Activated CD8-positive, alpha-beta T cell treated with anti-CD3 and anti-CD28 coated beads for 36 hours (primary cell): Measurements from ENCODE around the gene GLYR1. TPM values are rescaled to one million over a fixed set of nuclear protein-coding genes. Genes with fewer than 3 reads are reported as not detected.

Experiments
- ATAC-seq: fragments of 200-7000 bp; cut with Tn5 transposase; one replicate; pipeline ENCODE4 v1.10.0; 2021; ENCODE audit warnings: mild to moderate bottlenecking, moderate library complexity
- CTCF ChIA-PET: fragments of 350-600 bp; sonication (Branson Sonifier 250); formaldehyde crosslinking; loops from one replicate; lab custom pipeline; 2021; ENCODE audit warnings: antibody characterized with exemption; lab: Charles Lee
- POLR2A ChIA-PET: fragments of 350-600 bp; sonication (Branson Sonifier 250); formaldehyde crosslinking; loops from one replicate; lab custom pipeline; 2021; ENCODE audit warnings: antibody characterized with exemption; lab: Charles Lee
- DNase-seq: peaks from one replicate; pipeline ENCODE4 v3.0.0-alpha.2; 2020
- H3K27ac Mint-ChIP-seq: one replicate; pipeline ENCODE4 v1.8.0; 2021; ENCODE audit warnings: mild to moderate bottlenecking, mixed read lengths
- H3K27me3 Mint-ChIP-seq: one replicate; pipeline ENCODE4 v1.8.0; 2021; ENCODE audit warnings: mixed read lengths
- H3K36me3 Mint-ChIP-seq: one replicate; pipeline ENCODE4 v1.8.0; 2021; ENCODE audit warnings: low read depth, mixed read lengths
- H3K4me1 Mint-ChIP-seq: one replicate; pipeline ENCODE4 v1.8.0; 2021; ENCODE audit warnings: low read depth, mixed read lengths
- H3K4me3 Mint-ChIP-seq: one replicate; pipeline ENCODE4 v1.8.0; 2021; ENCODE audit warnings: mild to moderate bottlenecking, moderate library complexity, mixed read lengths
- H3K9me3 Mint-ChIP-seq: one replicate; pipeline ENCODE4 v1.8.0; 2021; ENCODE audit warnings: mixed read lengths
- intact Hi-C: fragments of 100-400 bp; cut with micrococcal nuclease; formaldehyde crosslinking; loops from one replicate; pipeline ENCODE4 v1.10.0; 2022
- total RNA-seq, 2 experiments: library from RNA; stranded (reverse); gene quantifications; one replicate each; pipeline ENCODE4 v1.2.3, GENCODE V29; 2021
- TF ChIP-seq, protein P1 (sequence below): fragments of 200-600 bp; IDR thresholded peaks from one replicate; pipeline ENCODE4 v1.8.0; 2022; ENCODE audit warnings: antibody characterized with exemption, mild to moderate bottlenecking

GLYR1 gene
- total RNA-seq, 2 experiments from 2014 or later = 63.7 to 64.8 TPM

DNA sequence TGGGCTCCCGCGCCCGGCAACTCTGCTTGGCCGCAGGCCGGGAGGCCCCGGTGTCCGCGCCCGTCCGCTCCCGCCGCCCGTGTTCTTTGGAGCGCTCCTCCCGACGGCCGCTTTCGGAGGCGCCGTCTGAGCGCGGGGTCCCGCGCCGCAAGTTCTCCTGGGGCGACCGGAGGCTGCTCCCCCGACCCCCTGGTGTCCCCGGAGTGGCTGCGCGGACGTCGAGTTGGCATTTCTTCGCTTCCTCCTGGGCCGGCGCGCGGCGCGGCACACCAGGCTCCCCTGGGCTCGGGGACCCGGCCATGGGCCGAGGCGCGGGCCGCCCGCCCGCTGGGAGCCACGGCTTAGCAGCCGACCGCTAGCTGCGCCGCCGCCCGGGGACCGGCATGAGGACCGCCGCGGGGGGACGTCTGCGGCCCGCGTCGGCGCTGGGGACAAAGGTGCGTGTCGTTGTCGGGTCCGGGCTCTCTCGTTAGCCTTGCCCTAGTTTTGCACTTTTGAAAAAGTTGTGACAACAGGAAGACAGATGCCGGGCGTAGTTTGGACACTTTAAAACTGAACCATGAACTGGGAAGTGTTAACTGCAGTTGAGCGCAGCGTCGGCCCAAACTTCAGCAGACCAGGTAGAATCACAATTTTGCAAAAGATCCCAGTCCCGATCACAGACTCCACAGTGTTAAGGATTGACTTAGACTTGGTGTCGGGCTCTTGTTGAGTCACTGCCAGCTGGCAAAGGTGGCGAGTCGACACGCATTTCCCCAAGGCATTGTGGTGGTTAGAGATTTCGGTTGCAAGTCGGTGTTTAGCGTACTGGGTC, 893 bp upstream of the GLYR1 start:
- TF ChIP-seq, protein P1, sequence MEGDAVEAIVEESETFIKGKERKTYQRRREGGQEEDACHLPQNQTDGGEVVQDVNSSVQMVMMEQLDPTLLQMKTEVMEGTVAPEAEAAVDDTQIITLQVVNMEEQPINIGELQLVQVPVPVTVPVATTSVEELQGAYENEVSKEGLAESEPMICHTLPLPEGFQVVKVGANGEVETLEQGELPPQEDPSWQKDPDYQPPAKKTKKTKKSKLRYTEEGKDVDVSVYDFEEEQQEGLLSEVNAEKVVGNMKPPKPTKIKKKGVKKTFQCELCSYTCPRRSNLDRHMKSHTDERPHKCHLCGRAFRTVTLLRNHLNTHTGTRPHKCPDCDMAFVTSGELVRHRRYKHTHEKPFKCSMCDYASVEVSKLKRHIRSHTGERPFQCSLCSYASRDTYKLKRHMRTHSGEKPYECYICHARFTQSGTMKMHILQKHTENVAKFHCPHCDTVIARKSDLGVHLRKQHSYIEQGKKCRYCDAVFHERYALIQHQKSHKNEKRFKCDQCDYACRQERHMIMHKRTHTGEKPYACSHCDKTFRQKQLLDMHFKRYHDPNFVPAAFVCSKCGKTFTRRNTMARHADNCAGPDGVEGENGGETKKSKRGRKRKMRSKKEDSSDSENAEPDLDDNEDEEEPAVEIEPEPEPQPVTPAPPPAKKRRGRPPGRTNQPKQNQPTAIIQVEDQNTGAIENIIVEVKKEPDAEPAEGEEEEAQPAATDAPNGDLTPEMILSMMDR = no peak
- DNase-seq (peak; percentile 60), ATAC-seq (peak; percentile 8)
- intact Hi-C loops = loop anchor here (10.0 kb wide), 1 partner anchor 83 kb away; the partner anchor contains the start of gene ZNF500
- peaks cover 55% of the 10 kb centered on the region for H3K4me1 Mint-ChIP-seq
- H3K9me3 Mint-ChIP-seq = no peaks in the 10 kb centered on the region
- H3K27me3 Mint-ChIP-seq = no peaks in the 10 kb centered on the region
- peaks cover 27% of the 10 kb centered on the region for H3K36me3 Mint-ChIP-seq
- CTCF ChIA-PET = interaction anchor here (1.2 kb wide), 1 partner anchor 108 kb away, joined by 3 read pairs; no protein-coding TSS in a partner anchor
- POLR2A ChIA-PET = interaction anchor here (0.8 to 2.5 kb wide), 2 partner anchors 18 to 81 kb away, joined by 3 to 10 read pairs; partner anchors contain the start of gene ZNF500
- peak overlapping the region; percentile 79 for H3K4me3 Mint-ChIP-seq
- H3K27ac Mint-ChIP-seq = peak overlapping the region; percentile 69

GRCh38 chr16:4846503-4846900, 586 bp downstream of the GLYR1 start:
- DNase-seq (peak; percentile 41), ATAC-seq (no peak)
- Mint-ChIP-seq H3K4me3 (peak overlapping the region; percentile 83), H3K36me3 (peaks cover 31% of the 10 kb centered on the region), H3K27ac (peak overlapping the region; percentile 64), H3K27me3 (no peaks in the 10 kb centered on the region), H3K4me1 (peaks cover 48% of the 10 kb centered on the region), H3K9me3 (no peaks in the 10 kb centered on the region)
- CTCF ChIA-PET = interaction anchor here (1.0 kb wide), 1 partner anchor 13 kb away, joined by 3 read pairs; no protein-coding TSS in a partner anchor
- intact Hi-C loops = loop anchor here (10.0 kb wide), 1 partner anchor 82 kb away; the partner anchor contains the start of gene ZNF500
- TF ChIP-seq, protein P1 = no peak
- POLR2A ChIA-PET = interaction anchor here (0.9 to 2.5 kb wide), 2 partner anchors 35 to 80 kb away, joined by 3 to 10 read pairs; partner anchors contain the start of gene ZNF500

- ATAC-seq (no peak), DNase-seq (no peak)
- peaks cover 17% of the 10 kb centered on the region for H3K4me1 Mint-ChIP-seq
- no peak overlapping the region for H3K4me3 Mint-ChIP-seq
- H3K27me3 Mint-ChIP-seq = no peaks in the 10 kb centered on the region
- ChIA-PET CTCF (no interaction called here), POLR2A (no interaction called here)
- H3K27ac Mint-ChIP-seq = peak overlapping the region; percentile 17
- H3K36me3 Mint-ChIP-seq = peaks cover 46% of the 10 kb centered on the region
- H3K9me3 Mint-ChIP-seq = no peaks in the 10 kb centered on the region
- TF ChIP-seq, protein P1 = no peak
- intact Hi-C loops = loop anchor here (10.0 kb wide), 1 partner anchor 76 kb away; the partner anchor contains the start of gene ZNF500
Observed at GRCh38 chr16:4840984-4841383, 6.1 kb downstream of the GLYR1 start.

- ChIA-PET POLR2A (interaction anchor here (0.9 kb wide), 1 partner anchor 38 kb away, joined by 3 read pairs; no protein-coding TSS in a partner anchor), CTCF (no interaction called here)
- Mint-ChIP-seq H3K27me3 (no peaks in the 10 kb centered on the region), H3K9me3 (no peaks in the 10 kb centered on the region), H3K4me3 (no peak overlapping the region), H3K4me1 (peaks cover 8% of the 10 kb centered on the region), H3K36me3 (peaks cover 38% of the 10 kb centered on the region), H3K27ac (peak overlapping the region; percentile 30)
- DNase-seq (no peak), ATAC-seq (no peak)
- intact Hi-C loops = loop anchor here (10.0 kb wide), 1 partner anchor 75 kb away; the partner anchor contains the start of gene ZNF500
- TF ChIP-seq, protein P1 = no peak
Observed at GRCh38 chr16:4839942-4840341, 7.1 kb downstream of the GLYR1 start.
